NCI-H2081 treated with DMSO at 0.1 percent for 48 hours (cell line): ENCODE measurements around the gene GRHL3.

Source experiments
- DNase-seq: peaks from one replicate; lab custom pipeline; 2025; lab: John Stamatoyannopoulos, UW

Gene GRHL3

DNA sequence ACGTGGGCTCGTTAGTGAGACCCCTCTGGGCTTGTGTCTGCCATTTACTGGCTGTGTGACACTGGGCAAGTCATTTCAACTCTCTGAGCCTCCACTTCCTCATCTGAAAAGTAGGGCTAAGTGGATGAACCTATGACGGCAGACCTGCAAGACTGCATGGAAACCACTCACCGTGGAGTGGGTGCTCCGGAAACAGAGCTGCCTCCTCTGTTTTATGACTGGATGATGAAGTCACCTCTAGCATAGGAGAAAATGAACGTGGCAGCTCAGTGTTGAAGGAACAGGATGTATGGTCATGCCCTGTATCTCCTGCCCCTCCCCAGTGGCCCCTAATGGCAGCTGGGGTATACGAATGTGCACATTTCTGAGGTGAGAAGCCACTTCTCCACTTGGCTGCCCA, 53.9 kb downstream of the GRHL3 start:
- DNase-seq, result no peak

DNA sequence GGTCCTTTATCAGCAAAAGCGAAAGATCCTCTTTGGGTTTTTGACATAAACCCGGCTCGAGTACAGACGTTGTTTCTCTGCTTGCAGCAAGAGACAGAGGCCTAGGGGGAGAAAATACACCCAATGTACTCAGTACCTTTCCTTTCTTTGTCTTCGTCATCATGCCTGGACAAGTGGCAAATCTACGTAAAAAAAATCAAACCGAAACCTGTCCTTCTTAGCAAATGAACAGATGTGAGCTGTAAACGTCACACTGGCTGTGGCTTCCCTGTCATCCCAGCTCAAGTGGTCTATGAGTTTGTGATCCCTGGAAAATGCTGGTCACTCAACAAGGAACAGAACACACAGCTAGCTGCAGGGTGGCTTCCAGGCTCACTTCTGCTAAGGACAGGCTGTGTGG, 54.6 kb downstream of the GRHL3 start:
- DNase-seq, result no peak

DNA sequence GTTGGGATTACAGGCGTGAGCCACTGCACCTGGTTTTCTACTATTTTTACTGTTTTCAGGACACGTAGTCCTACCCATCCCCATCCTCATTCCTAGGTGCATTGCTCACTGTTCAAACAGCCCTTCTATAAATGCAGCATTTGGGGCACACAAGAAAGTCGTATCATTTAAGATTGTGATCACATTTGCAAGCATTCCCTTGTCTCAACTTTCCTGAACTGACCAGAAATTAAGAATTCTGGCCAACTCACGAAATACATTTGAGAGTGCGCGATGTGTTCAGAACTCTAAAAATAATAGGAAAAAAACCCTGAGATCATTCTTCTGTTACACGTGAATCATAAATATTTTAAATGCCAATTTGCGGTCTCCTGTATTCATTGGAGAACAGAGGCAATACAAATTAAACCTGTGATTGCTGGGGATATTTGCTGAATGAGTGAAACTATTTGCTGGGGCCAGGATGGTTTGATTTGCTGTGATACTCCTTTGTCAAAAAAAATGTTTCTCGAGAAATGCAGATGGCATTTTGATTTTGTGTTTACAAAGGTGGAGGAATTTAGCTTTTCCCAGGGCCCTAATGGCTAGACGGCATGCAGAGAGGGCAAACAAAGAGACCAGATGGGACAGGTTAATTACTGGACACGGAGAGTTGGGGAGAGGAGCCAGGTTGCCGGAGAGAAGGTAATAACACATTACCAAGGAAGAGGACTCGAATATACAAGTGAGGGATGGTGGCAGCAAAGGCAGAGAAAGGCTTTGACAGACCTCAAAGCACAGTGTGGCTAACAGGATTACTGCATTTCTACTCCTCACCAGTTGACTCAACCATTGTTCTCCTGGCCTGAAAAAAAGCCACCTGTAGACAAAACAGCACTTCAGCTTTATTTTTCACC, 56.0 kb downstream of the GRHL3 start:
- DNase-seq, result peak; percentile 53

DNA sequence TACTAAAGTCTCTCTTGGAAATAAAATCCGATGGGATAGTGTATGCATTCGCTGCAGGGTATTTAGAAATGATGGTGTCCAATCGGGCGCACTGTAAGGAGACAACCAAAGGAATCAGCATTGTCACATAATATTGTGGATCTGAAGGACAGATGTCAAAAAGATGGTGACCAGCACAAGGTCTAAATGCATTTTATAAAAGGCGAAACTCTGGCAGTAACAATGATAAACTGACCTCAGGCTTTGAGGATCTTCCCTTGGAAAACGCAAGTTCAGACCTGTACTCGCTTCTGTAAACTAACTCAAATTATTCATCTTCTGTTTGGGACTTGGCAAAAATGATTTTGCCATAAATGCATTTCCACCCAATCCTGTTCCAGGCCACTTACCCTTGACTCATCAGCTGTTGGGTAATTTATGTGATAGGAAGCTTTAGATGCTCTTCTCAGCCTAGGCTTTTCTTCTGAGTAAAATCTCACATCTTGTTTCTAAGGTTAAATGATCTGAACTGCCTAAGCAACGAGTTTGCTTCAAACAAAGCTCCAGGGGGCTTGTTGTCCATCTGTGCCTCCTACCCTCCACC, 60.7 kb downstream of the GRHL3 start:
- DNase-seq, result no peak

DNA sequence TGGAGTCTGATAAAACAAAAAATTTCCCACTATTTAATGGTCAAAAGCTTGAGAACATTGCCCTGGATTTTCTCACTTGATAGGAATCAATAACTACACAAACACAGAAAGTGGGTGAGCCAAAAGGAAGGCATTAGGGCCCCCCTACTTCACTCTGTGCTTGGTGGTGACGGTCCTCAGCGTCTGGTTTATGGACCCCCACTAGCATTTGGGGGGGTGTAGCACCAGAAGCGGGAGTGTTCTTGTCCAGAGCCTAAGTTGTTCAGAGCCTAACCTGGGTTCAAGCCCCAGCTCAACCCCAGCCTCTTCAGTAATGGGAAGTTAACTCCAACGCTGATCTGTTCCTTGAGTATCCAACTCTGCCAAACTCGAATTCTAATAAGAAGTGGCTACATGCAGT, 61.4 kb downstream of the GRHL3 start:
- no peak for DNase-seq

DNA sequence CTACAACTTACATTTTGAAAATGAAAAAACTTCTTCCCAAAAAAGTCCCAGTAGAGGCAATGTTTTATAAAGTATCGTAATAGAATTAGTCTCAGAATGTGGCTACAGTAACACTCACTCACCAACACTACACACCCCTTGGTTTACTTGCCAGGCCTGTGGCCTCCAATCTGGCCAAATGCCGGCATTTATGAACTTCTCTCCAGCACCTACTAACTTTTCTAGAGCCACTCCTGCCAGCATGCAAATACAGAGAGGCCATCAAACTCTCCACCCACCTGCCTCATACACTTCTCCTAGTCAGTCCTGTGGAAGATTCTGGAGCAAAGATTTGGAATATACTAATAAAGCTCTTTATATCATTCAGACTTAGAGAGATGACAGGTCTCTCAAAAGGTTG, 62.1 kb downstream of the GRHL3 start:
- DNase-seq, result no peak

DNA sequence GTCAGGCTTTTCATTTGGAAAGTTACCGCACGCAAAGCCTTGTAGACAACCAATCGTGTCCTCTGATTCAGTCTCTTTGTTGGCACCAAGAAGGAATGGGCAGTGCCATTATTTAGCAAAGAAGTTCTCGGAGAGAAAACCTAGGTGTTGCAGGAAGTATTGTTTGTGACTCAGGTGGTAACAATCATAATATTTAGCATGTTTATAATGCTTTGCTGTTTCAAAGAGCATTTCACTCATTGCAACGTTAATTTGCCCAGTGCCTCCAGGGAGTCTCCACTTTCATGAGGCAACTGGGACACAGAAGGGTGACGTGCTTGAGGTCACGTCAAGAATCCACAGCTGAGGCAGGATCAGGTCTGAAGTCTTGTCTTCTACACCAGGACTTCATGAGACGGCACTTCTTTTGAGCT, 63.0 kb downstream of the GRHL3 start:
- no peak for DNase-seq

DNA sequence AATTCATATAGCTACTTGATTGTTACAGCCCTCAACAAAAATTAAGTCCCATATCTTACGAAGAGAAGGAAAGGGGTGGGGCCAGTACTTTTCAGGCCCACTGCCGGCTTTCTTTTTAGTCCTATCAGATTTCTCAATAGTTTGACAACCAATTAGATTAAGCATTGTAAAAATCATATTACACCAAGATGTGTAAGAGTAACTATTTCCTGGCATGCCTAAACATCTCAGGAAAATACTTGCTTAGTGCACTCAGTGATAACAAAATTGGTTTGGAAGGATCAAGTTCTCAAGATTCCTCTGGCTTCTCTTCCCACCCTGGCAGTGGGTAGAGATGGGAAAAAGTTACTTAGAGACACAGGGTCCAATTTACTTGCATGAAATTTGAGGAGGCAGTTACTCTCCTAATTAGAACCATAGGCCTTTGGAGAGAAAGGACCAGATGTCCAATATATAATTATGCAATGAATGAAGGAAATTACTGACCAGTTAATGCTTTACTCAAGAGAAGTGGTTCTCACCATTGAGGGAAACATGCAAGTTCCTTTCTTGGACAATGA, 64.3 kb downstream of the GRHL3 start:
- no peak for DNase-seq

DNA sequence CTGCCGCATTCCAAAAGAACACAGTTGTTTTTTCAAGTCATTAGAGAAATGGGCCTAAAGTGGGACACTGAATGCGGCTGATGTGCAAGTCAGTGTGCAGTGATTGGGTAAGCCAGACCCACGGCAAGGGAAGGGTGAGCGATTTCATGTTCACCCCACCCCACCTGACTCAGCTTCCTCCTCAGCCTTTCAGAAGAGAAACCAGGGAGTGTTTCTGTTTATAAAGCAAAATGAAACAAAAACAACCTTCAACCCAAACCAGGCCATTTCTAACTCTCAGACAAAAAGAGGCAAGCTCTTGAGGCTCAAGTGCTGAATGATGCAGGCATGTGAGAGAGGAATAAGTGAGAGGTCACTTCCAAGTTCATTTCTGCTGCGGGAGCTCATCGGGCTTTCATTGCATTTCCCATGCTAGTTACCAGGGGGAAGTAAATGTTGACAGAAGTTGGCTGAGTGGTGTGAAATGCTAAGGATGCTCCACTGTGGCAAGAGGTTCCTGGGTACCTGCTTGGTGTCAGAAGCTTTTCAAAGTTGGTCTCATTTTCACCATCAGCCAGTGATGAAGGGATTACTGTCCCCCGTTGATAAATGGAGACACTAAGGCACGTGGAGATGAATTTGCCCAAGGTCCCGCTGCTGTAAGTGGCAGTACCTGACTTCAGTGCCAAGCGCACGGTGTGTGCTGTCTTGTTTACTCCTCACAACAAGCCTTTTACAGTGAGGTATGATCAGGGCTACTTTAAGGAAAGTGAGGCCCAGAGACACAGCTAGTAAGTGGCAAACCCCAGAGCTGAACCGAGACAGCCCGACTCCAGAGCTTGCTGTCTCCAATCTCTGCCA, 65.3 kb downstream of the GRHL3 start:
- DNase-seq, result no peak

DNA sequence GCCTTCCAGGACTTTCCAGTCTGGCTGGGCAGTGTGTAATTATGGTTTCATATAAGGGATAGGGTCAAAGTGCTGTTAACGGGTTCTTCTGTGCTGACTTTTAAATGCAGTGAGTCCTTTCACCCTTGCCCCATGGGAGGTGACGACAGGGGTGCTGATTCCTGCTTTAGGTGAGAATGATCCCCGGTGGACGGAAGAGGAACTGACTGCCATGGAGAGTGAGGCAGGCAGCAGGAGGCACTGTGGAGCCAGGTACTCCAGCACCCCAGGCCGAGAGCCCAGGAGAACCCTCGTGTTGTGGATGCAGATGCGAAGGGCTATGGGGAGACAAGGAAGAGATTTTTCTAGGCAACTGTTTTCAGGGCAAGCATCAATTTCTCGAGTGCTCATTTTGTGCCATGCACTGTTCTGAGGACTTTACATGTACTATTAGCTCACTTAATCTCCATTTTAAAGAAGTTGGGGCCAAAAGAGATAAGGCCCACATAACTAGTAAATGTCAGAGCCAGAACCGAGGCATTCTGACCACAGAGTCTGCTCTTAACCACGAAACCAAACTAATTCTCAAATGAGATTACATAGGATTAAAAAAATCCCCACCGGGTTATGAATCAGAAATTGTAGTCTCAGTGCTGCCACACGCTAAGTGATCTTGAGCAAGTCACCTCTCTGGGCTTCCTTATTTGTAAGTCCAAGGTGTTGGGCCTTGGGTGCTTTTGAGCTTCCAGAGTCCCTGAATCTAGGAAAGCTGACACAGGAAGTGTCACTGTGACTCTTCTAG, 66.2 kb downstream of the GRHL3 start:
- DNase-seq, result no peak

DNA sequence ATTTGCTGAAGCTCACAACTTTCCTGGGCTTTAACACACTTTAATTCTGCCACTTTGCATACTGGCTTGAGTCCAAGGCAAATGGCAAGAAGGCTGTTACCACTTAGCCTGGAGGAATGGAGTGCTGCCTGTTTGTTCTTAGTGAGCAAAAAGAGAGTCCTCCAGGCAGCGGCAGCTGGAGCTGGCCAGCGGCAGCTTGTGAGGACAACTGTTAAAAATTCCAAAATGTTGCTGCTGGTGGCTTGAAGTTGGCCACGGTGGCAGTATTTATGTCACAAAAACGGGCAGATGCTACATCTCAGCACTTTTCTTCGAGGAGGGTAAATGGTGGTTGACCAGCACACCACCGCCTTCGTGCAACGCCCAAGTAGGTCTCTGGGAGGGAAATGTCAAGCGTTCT, 67.1 kb downstream of the GRHL3 start:
- no peak for DNase-seq

DNA sequence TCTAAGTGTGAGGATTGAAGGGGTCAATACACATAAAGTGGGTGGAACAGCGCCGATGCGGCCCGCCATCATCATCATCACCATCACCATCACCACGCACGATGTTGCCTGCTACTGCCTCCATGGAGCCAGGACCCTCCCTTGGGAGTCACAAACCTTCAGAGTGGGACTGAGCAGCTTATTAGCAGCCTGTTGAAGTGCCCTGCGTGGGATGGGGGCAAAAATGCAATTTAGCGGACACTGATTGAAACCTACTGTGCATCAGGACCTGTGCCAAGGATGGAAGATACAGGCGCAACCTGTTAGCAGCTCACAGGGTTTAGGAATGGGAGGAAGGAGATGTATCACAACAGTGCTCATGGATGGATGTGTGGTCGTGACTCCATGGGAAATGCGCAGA, 67.8 kb downstream of the GRHL3 start:
- no peak for DNase-seq

DNA sequence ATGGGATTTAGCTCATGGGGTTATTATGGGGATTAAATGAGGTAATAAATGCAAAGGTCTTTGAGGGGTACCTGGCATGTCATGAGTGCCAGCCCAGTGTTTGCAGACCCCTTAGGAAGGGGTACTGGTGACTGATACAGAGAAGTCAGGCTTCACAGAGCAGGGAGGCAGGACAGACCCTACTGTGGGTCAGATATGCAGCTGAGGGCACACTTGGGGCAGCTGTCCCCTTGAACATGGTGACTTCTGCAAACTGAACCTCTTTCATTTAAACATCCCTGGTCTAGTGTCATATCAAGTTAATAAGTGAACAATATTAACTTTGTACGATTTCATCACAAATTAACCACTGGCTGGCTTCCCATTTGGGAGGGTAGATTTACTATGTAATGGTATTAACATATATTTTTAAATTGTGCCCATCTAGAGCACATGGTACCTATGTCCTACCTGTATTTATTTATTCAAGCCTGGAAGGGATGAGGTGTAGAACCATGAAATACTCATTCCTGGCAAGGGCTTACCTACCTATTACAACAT, 68.5 kb downstream of the GRHL3 start:
- DNase-seq, result no peak

DNA sequence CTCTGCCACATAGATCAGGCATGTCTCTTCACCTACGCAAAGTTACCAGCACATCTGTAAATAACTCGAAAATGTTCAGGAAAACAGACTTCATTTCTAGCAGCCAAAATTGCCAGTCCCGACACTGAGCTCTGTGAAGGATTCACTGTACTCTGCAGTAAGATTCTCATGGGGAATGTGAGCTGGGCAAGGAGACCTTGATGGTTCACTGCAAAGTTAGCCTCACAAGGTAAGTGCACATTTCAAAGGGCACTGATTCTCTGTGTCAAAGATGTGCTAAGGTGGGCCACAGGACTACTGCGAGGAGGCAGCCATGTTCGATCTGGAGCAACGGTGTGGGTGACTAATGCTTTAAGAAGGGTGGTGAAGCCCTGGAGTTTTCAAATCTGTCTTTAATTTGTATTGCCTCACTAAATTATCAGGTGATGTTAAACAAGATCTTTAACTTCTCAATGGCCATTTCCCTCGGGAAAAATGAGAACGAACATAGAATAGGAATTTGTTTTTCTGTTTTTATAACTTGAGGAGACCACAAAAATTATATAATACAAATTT, 69.3 kb downstream of the GRHL3 start:
- no peak for DNase-seq

DNA sequence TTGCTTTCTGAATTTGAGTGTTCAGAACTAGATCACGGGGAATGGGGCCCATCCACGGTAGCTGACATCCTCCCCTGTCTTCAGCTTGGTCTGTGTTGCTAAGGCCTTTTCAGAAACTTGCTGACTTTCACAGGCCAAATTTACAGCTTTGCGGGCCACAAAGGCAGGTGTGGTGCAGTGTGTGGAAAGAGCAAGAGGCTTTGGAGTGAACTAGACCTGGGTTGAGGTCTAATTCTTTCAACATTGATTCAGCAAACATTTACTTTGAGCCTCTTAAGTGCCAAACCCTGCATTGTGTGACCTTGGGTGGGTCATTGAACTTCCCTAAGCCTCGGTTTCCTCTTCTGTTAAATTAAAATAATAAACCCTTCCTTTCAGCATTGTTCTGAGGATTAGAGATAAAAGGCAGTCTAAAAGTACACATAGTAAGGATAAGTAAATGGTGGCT, 70.1 kb downstream of the GRHL3 start:
- no peak for DNase-seq

DNA sequence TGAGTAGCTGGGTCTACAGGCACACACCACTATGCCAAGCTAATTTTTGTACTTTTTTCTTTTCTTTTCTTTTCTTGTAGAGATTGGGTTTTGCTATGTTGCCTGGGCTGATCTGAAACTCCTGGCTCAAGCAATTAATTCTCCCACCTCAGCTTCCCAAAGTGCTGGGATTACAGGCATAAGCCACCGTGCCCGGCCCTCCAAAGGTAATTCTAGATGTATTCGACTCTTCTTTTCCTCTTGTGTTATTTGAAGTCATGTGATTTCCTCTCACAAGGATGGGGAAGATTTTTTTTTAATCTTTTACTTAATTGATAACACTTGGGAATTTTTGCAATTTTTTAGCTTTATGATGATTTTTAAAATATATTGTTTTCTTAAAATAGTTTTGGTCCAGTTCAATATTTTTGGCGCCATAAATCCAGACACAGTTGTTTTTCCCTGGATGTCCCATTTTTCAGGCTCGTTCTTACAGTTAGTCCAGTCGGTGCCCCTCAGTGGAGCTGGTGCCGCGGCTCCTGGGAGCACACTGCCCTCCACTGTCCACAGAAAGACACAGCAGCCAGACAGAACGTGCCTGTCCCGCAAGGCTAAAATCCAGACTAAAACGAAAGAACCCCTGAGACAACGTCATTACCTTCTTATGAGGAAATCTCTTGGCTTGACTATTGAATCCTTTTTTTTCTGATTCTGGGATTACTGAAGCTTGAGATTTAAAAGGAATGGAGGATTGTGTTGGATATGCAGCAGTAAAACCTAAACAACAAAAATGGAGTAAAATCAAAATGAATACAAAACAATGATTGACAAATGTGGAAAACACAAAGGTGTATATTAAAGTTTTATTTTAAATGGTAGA, 72.0 kb downstream of the GRHL3 start:
- no peak for DNase-seq

DNA sequence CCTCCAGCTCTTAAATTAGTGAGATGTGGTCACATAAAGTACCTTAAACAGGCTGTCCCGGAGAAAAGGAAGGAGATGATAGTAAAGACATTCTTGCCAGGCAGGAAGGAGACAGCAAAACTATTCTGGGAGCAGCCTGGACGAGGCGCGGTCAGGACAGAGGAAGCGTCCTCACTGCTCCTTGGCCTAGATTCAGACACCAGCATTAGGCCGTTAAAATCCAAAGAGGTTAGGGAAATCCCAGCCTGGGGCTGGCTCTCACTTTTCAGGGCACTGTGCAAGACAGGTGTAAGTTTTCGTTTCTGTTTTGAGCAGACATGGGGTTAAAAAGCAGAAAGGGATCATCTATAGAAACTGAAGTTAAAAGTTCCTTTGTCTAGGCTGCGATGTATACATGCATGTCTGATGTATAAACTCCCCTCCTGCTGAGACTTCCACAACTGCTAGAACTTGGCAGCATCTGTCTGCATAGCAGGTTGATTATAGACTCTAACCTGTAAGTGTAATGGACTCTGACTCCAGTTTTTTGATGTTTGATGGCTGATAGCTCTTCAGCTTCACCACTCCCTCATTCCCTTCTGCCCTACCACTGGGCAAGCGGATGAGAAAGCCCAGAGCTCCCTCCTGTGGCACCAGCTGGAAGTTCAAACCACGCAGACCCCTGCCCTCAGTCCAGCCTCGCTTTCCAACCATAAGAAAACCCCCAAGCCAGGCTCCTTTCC, 72.9 kb downstream of the GRHL3 start:
- DNase-seq, result peak; percentile 39

DNA sequence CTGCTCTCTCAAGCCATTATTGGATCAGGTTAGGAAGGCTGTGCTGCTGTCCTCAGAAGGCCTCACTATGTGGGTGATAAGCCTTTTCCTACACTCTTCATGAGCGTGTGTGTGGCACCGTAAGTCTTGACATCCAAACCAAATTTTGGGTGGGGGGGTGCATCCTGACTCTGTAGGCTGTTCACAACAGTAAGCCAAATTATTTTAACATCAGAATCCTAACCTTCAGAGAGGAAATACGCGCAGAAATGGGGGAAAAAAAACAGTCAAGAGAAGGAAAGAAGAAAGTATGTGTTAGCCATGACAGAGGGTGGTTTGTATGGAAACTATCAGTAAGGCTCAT, 73.4 kb downstream of the GRHL3 start:
- no peak for DNase-seq

DNA sequence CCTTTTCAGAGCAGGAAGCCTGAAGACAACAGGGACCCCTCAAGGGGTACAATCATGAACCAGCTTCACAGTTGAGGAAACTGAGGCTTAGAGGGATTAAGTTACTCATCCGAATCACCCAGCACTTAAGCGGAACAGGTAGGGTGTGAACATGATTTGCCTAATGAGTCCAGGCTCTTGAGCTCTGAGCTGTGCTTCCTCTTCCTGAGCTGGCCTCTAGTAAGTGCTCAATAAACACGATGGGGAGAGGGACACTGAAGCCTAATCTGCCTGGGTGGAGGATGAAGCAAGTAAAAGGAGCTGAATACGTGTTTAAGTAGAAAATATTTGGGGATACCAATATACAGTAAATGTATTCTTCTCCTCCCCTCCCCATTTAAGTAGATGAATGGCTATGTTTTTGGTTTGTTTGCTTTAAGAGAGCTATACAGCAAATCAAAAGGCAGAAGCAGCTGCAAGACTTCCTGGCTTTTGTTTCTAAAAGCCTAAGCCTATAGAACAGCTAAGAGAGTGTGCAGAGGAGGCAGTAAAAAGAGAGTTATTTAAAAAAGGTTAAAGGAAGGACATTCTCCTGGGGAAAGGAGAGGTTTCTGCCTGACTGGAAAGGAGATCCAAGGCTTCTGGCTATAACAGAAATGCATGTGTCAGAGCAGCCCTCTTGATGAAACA, 74.0 kb downstream of the GRHL3 start:
- DNase-seq, result no peak
